Measurements from ENCODE around the gene TAT. TPM values are rescaled to one million over a fixed set of nuclear protein-coding genes. Genes with fewer than 3 reads are reported as not detected.
A peak's percentile ranks its signal among the peaks of the same experiment; 100 is the strongest.

The TAT gene
- polyA plus RNA-seq, result 0.14 TPM in 1 of 2 replicates, not detected in the other
- polyA minus RNA-seq, result not detected in 2 replicates

DNA sequence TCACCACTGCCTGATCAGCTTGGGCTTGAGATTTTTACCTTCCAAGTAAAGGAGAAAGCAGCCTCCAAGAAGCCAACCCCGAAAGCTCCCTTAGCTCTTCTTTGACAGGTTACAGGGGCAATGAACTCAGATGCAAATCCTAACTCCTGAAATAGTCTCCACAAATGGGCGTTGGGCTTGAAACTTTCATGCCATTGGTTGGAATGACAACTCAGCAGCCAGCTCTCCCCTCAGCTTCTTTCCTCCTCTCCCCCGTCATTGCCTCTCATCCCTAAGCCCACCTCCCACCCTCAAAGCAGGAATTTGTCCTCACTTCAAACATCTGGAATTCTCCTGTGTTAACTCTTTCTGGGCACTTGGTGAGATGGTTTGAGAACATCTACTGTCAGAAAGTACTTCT, at the start of gene TAT:
TAT (minus strand) TSS at position 122 of the 400 bp plus-strand sequence. CDS start 677 bp downstream, outside the sequence.
- no peaks in the 10 kb centered on the region for H3K36me3 ChIP-seq (ENCODE audit: insufficient read depth, low read length)
- H3K27me3 ChIP-seq (ENCODE audit: insufficient read depth, low read depth, low read length), result no peaks in the 10 kb centered on the region
- H3K9me3 ChIP-seq (ENCODE audit: low read length), result no peaks in the 10 kb centered on the region
- H3F3A ChIP-seq (ENCODE audit: insufficient read depth, low read length, poor library complexity, severe bottlenecking), result no peaks in the 10 kb centered on the region
- no peaks in the 10 kb centered on the region for H3K9me2 ChIP-seq (ENCODE audit: insufficient read depth, low read length)
- H3K79me2 ChIP-seq (replicated peaks; ENCODE audit: insufficient read depth, low read length), result no peaks in the 10 kb centered on the region
- TF ChIP-seq RAD21 (conservative IDR thresholded peaks at IDR 0.05) (no peak), EZH2 (IDR thresholded peaks at IDR 0.05; ENCODE audit: borderline replicate concordance, insufficient read depth, low read length, poor library complexity, severe bottlenecking) (no peak), MXI1 (conservative IDR thresholded peaks at IDR 0.05; ENCODE audit: poor library complexity, severe bottlenecking) (no peak), EP300 (conservative IDR thresholded peaks at IDR 0.05; ENCODE audit: poor library complexity, severe bottlenecking) (no peak), TAF1 (IDR thresholded peaks at IDR 0.05; ENCODE audit: low read depth) (no peak), POLR2AphosphoS5 (IDR thresholded peaks at IDR 0.05) (no peak)
- TF ChIP-seq, protein P1, sequence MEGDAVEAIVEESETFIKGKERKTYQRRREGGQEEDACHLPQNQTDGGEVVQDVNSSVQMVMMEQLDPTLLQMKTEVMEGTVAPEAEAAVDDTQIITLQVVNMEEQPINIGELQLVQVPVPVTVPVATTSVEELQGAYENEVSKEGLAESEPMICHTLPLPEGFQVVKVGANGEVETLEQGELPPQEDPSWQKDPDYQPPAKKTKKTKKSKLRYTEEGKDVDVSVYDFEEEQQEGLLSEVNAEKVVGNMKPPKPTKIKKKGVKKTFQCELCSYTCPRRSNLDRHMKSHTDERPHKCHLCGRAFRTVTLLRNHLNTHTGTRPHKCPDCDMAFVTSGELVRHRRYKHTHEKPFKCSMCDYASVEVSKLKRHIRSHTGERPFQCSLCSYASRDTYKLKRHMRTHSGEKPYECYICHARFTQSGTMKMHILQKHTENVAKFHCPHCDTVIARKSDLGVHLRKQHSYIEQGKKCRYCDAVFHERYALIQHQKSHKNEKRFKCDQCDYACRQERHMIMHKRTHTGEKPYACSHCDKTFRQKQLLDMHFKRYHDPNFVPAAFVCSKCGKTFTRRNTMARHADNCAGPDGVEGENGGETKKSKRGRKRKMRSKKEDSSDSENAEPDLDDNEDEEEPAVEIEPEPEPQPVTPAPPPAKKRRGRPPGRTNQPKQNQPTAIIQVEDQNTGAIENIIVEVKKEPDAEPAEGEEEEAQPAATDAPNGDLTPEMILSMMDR (IDR thresholded peaks at IDR 0.05; ENCODE audit: poor library complexity, severe bottlenecking), result no peak
- TF ChIP-seq, protein P2, sequence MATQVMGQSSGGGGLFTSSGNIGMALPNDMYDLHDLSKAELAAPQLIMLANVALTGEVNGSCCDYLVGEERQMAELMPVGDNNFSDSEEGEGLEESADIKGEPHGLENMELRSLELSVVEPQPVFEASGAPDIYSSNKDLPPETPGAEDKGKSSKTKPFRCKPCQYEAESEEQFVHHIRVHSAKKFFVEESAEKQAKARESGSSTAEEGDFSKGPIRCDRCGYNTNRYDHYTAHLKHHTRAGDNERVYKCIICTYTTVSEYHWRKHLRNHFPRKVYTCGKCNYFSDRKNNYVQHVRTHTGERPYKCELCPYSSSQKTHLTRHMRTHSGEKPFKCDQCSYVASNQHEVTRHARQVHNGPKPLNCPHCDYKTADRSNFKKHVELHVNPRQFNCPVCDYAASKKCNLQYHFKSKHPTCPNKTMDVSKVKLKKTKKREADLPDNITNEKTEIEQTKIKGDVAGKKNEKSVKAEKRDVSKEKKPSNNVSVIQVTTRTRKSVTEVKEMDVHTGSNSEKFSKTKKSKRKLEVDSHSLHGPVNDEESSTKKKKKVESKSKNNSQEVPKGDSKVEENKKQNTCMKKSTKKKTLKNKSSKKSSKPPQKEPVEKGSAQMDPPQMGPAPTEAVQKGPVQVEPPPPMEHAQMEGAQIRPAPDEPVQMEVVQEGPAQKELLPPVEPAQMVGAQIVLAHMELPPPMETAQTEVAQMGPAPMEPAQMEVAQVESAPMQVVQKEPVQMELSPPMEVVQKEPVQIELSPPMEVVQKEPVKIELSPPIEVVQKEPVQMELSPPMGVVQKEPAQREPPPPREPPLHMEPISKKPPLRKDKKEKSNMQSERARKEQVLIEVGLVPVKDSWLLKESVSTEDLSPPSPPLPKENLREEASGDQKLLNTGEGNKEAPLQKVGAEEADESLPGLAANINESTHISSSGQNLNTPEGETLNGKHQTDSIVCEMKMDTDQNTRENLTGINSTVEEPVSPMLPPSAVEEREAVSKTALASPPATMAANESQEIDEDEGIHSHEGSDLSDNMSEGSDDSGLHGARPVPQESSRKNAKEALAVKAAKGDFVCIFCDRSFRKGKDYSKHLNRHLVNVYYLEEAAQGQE (IDR thresholded peaks at IDR 0.05; ENCODE audit: borderline replicate concordance), result no peak
- H2AFZ ChIP-seq (ENCODE audit: low read depth, low read length), result no peak within 1 kb of the TSS
- H3K9ac ChIP-seq (ENCODE audit: low read length), result no peak within 1 kb of the TSS
- no peak within 1 kb of the TSS for H3K27ac ChIP-seq (ENCODE audit: low read length)
- no peak within 1 kb of the TSS for H3K4me2 ChIP-seq (ENCODE audit: low read length)
- H4K20me1 ChIP-seq (ENCODE audit: insufficient read depth), result no peaks in the 10 kb centered on the region
- H3K4me3 ChIP-seq (ENCODE audit: low read length), result no peak within 1 kb of the TSS

DNA sequence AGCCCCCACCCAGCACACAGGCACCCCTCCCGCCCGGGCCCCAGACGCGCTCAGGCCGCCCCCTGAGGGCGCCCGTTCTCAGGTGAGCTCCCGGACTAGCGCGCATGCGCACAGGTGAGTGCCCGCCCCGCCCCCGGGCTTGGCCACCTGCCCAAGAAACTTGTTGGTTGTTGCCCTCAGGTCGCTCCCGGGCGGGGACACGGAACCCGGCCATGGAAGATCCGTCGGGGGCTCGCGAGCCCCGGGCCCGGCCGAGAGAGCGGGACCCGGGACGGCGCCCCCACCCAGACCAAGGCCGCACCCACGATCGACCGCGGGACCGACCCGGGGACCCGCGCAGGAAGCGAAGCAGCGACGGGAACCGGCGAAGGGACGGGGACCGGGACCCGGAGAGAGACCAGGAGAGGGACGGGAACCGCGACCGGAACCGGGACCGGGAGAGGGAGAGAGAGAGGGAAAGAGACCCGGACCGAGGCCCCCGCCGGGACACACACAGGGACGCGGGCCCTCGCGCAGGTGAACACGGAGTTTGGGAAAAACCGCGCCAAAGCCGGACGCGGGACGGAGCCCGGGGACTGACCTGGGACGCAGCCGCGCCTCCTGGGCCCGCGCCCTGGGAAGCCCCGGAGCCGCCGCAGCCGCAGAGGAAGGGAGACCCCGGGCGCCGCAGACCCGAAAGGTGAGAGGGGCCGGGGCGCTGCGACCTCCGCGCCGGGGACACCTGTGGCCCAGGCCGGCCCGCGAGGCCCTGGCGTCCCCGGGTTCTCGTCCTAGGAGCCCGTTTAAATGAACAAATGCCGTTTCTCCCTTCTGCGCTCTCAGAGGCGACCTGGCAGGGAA, 49.3 kb upstream of the TAT start, which contains the start of gene MARVELD3:
MARVELD3 (plus strand) TSS at position 167 of the 840 bp plus-strand sequence; CDS start at position 213, 46 bp downstream.
- Histone ChIP-seq H3K9ac (ENCODE audit: low read length) (peak within 1 kb of the TSS; percentile 31), H3K27me3 (ENCODE audit: insufficient read depth, low read depth, low read length) (peaks cover 50% of the 10 kb centered on the region)
- no peak for TF ChIP-seq POLR2AphosphoS5 (IDR thresholded peaks at IDR 0.05)
- TF ChIP-seq RAD21 (conservative IDR thresholded peaks at IDR 0.05), result no peak
- no peak for TF ChIP-seq SMC3 (conservative IDR thresholded peaks at IDR 0.05; ENCODE audit: poor library complexity)
- TF ChIP-seq, protein P1 (IDR thresholded peaks at IDR 0.05; ENCODE audit: poor library complexity, severe bottlenecking), result no peak
- no peak for TF ChIP-seq EP300 (conservative IDR thresholded peaks at IDR 0.05; ENCODE audit: poor library complexity, severe bottlenecking)
- TF ChIP-seq MXI1 (conservative IDR thresholded peaks at IDR 0.05; ENCODE audit: poor library complexity, severe bottlenecking), result no peak
- TF ChIP-seq, protein P2 (IDR thresholded peaks at IDR 0.05; ENCODE audit: borderline replicate concordance), result no peak
- no peak for TF ChIP-seq TAF1 (IDR thresholded peaks at IDR 0.05; ENCODE audit: low read depth)
- no peak for TF ChIP-seq EZH2 (IDR thresholded peaks at IDR 0.05; ENCODE audit: borderline replicate concordance, insufficient read depth, low read length, poor library complexity, severe bottlenecking)

More for the DNA sequence above, 49.3 kb upstream of the TAT start, which contains the start of gene MARVELD3:
- Histone ChIP-seq H3K9me2 (ENCODE audit: insufficient read depth, low read length) (no peaks in the 10 kb centered on the region), H3K36me3 (ENCODE audit: insufficient read depth, low read length) (no peaks in the 10 kb centered on the region), H3F3A (ENCODE audit: insufficient read depth, low read length, poor library complexity, severe bottlenecking) (no peaks in the 10 kb centered on the region), H3K4me2 (ENCODE audit: low read length) (peak within 1 kb of the TSS; percentile 59), H3K9me3 (ENCODE audit: low read length) (no peaks in the 10 kb centered on the region), H3K4me3 (ENCODE audit: low read length) (peak within 1 kb of the TSS; percentile 83), H3K27ac (ENCODE audit: low read length) (no peak within 1 kb of the TSS), H3K79me2 (replicated peaks; ENCODE audit: insufficient read depth, low read length) (no peaks in the 10 kb centered on the region), H2AFZ (ENCODE audit: low read depth, low read length) (no peak within 1 kb of the TSS), H4K20me1 (ENCODE audit: insufficient read depth) (no peaks in the 10 kb centered on the region)

All from neural cell (in vitro differentiated cells).